PC-3 (cell line): ENCODE data around the gene PRTFDC1. TPM values are rescaled to one million over a fixed set of nuclear protein-coding genes. Genes with fewer than 3 reads are reported as not detected.
"Not testable (repeated sequence)": the region's sequence is repeated elsewhere in the genome, so short reads cannot be mapped to it uniquely, and the experiment has no call there.

ENCODE experiments used
- ATAC-seq: fragments of 200-7000 bp; cut with Tn5 transposase; 2 replicates; pipeline ENCODE4 v1.9.1; 2020; ENCODE audit warnings: mild to moderate bottlenecking, moderate library complexity
- BruUV-seq: library from RNA; stranded (reverse); fragments of 400-500 nt; replicated peaks from 2 replicates; lab custom pipeline; 2021; lab: Mats Ljungman, UMichigan
- CTCF ChIA-PET: fragments of 300-600 bp; sonication (Branson Sonifier 250); formaldehyde crosslinking; loops from one replicate; lab custom pipeline; 2022; ENCODE audit warnings: antibody characterized with exemption; lab: Charles Lee
- POLR2A ChIA-PET: fragments of 300-600 bp; sonication (Branson Sonifier 250); formaldehyde crosslinking; loops from one replicate; lab custom pipeline; 2022; ENCODE audit warnings: antibody characterized with exemption; ENCODE audit not compliant: unreplicated experiment; lab: Charles Lee
- DNase-seq: peaks from one replicate; pipeline ENCODE4 v3.0.0-alpha.2; 2015
- H2AFZ ChIP-seq: fragments of 300-600 bp; sonication (generic); 2 replicates; pipeline ENCODE4 v1.6.0; 2016; ENCODE audit warnings: antibody characterized with exemption, low read length
- H3F3A ChIP-seq: fragments of 300-600 bp; sonication (generic); one replicate; pipeline ENCODE4 v1.6.0; 2017; ENCODE audit warnings: antibody characterized with exemption, low read length, control low read depth, mild to moderate bottlenecking; ENCODE audit not compliant: unreplicated experiment
- H3K27ac ChIP-seq: fragments of 300-600 bp; sonication (generic); 2 replicates; pipeline ENCODE4 v1.5.1; 2016; ENCODE audit warnings: mild to moderate bottlenecking, low read length
- H3K27me3 ChIP-seq: fragments of 300-600 bp; sonication (generic); 2 replicates; pipeline ENCODE4 v1.6.1; 2016; ENCODE audit warnings: low read length, mixed read lengths
- H3K36me3 ChIP-seq: fragments of 300-600 bp; sonication (generic); 2 replicates; pipeline ENCODE4 v1.6.1; 2016; ENCODE audit warnings: low read depth, mixed run types, low read length, mixed read lengths
- H3K4me1 ChIP-seq: fragments of 300-600 bp; sonication (generic); 2 replicates; pipeline ENCODE4 v1.5.1; 2016; ENCODE audit warnings: low read length; ENCODE audit not compliant: insufficient read depth
- H3K4me2 ChIP-seq: fragments of 300-600 bp; sonication (generic); 2 replicates; pipeline ENCODE4 v1.6.0; 2016; ENCODE audit warnings: low read length
- H3K4me3 ChIP-seq: fragments of 300-600 bp; sonication (generic); 2 replicates; pipeline ENCODE4 v1.5.1; 2016; ENCODE audit warnings: mild to moderate bottlenecking, low read length, mixed read lengths
- H3K79me2 ChIP-seq: fragments of 300-600 bp; sonication (generic); 2 replicates; pipeline ENCODE4 v1.6.1; 2017; ENCODE audit warnings: low read length, mixed read lengths
- H3K9ac ChIP-seq: fragments of 300-600 bp; sonication (generic); 2 replicates; pipeline ENCODE4 v1.6.0; 2016; ENCODE audit warnings: mild to moderate bottlenecking, low read length
- H3K9me2 ChIP-seq: fragments of 300-600 bp; sonication (generic); replicated peaks from 2 replicates; pipeline ENCODE4 v1.6.1; 2016; ENCODE audit warnings: mixed run types, low read length, mixed read lengths
- H3K9me3 ChIP-seq: fragments of 300-600 bp; sonication (generic); 2 replicates; pipeline ENCODE4 v1.6.1; 2016; ENCODE audit warnings: low read length, mixed read lengths
- H4K20me1 ChIP-seq: fragments of 300-600 bp; sonication (generic); 2 replicates; pipeline ENCODE4 v1.6.1; 2016; ENCODE audit warnings: low read length, mixed read lengths
- EZH2 ChIP-seq: fragments of 300-600 bp; sonication (generic); IDR thresholded peaks from one replicate; pipeline ENCODE4 v1.6.1; 2017; ENCODE audit warnings: antibody characterized with exemption, mild to moderate bottlenecking, low read length; ENCODE audit not compliant: unreplicated experiment
- EZH2phosphoT487 ChIP-seq: fragments of 300-600 bp; sonication (generic); IDR thresholded peaks from 2 replicates; pipeline ENCODE4 v1.6.1; 2018; ENCODE audit warnings: mild to moderate bottlenecking, antibody characterized with exemption, low read length, borderline replicate concordance
- intact Hi-C: fragments of 100-400 bp; cut with micrococcal nuclease; formaldehyde crosslinking; loops from 2 replicates; pipeline ENCODE4 v1.9.0; 2023
- total RNA-seq: library from RNA; depleted of rRNA; stranded (reverse); fragments of >200 nt; gene quantifications from 2 replicates; pipeline ENCODE4 v1.2.3, GENCODE V29; 2014
- TF ChIP-seq, protein P1 (sequence below): fragments of 300-600 bp; sonication (generic); conservative IDR thresholded peaks from 2 replicates; pipeline ENCODE4 v1.5.1; 2017; ENCODE audit warnings: antibody characterized with exemption, low read depth, mild to moderate bottlenecking, low read length

The PRTFDC1 gene
- total RNA-seq, 1 experiment from 2014 or later: 10.2 TPM

DNA sequence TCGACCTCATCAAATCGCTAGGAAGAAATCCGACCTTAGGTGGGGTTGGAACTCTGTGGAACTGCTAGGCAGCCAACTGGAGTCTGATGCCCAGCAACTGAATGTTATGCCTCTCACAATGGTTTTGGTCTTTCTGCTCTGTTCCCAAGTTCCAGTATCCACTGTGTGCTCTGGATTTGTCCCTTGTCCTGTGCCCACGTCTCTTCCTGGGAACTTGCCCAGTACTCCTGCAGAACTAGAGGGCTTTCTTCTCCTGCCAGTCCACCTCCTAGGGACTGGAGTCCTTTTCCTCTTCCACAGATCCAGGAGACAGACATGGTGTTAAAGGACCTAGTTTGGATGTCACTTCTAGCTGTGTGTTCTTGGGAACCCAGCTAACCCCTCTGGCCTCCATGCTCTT, 26.6 kb downstream of the PRTFDC1 start:
- no peaks in the 10 kb centered on the region for H3K36me3 ChIP-seq
- no peaks in the 10 kb centered on the region for H3K79me2 ChIP-seq
- no peak overlapping the region for H2AFZ ChIP-seq
- peaks cover 13% of the 10 kb centered on the region for H3K4me1 ChIP-seq
- H3K9me3 ChIP-seq: no peaks in the 10 kb centered on the region
- no TSS peak for BruUV-seq
- H3K27me3 ChIP-seq: no peaks in the 10 kb centered on the region
- ChIA-PET POLR2A (no interaction called here), CTCF (no interaction called here)
- no peaks in the 10 kb centered on the region for H3F3A ChIP-seq
- no peak overlapping the region for H3K4me3 ChIP-seq
- H4K20me1 ChIP-seq: no peaks in the 10 kb centered on the region
- DNase-seq (no peak), ATAC-seq (no peak)
- intact Hi-C loops: no loop called here
- H3K4me2 ChIP-seq: no peak overlapping the region
- H3K27ac ChIP-seq: no peak overlapping the region
- TF ChIP-seq EZH2phosphoT487 (no peak), EZH2 (no peak)
- TF ChIP-seq, protein P1, sequence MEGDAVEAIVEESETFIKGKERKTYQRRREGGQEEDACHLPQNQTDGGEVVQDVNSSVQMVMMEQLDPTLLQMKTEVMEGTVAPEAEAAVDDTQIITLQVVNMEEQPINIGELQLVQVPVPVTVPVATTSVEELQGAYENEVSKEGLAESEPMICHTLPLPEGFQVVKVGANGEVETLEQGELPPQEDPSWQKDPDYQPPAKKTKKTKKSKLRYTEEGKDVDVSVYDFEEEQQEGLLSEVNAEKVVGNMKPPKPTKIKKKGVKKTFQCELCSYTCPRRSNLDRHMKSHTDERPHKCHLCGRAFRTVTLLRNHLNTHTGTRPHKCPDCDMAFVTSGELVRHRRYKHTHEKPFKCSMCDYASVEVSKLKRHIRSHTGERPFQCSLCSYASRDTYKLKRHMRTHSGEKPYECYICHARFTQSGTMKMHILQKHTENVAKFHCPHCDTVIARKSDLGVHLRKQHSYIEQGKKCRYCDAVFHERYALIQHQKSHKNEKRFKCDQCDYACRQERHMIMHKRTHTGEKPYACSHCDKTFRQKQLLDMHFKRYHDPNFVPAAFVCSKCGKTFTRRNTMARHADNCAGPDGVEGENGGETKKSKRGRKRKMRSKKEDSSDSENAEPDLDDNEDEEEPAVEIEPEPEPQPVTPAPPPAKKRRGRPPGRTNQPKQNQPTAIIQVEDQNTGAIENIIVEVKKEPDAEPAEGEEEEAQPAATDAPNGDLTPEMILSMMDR: no peak
- no peak overlapping the region for H3K9ac ChIP-seq
- H3K9me2 ChIP-seq: no peaks in the 10 kb centered on the region

DNA sequence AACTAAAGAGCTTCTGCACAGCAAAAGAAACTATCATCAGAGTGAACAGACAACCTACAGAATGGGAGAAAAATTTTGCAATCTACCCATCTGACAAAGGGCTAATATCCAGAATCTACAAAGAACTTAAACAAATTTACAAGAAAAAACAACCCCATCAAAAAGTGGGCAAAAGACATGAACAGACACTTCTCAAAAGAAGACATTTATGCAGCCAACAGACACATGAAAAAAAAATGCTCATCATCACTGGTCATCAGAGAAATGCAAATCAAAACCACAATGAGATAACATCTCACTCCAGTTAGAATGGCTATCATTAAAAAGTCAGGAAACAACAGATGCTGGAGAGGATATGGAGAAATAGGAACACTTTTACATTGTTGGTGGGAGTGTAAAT, 27.9 kb downstream of the PRTFDC1 start:
- H3K79me2 ChIP-seq, H3F3A ChIP-seq, ATAC-seq, POLR2A ChIA-PET, H3K9me2 ChIP-seq, H3K4me2 ChIP-seq, H3K36me3 ChIP-seq, H3K9ac ChIP-seq, H3K4me3 ChIP-seq, H3K9me3 ChIP-seq, H3K27ac ChIP-seq, H2AFZ ChIP-seq, intact Hi-C loops, BruUV-seq, DNase-seq, H4K20me1 ChIP-seq, CTCF ChIA-PET, H3K27me3 ChIP-seq: not testable (repeated sequence)
- peaks cover 14% of the 10 kb centered on the region for H3K4me1 ChIP-seq

DNA sequence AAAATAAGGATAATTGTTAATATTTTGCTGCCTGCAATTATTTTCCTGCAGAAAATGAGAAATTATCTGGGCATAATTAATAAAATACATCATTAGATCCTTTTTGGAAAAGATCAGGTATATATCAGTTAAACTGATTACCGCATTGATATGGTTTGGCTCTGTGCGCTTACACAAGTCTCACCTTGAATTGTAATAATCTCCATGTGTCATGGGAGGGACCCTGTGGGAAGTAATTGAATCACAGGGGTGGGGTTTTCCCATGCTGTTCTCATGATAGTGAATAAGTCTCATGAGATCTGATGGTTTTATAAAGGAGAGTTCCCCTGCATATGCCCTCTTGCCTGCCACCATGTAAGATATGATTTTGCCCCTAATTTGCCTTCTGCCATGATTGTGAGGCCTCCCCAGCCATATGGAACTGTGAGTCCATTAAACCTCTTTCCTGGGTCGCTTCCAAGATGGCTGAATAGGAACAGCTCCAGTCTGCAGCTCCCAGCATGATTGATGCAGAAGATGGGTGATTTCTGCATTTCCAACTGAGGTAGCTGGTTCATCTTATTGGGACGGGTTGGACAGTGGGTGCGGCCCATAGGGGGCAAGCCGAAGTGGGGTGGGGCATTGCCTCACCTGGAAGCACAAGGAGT, 30.1 kb downstream of the PRTFDC1 start:
- H2AFZ ChIP-seq, H3K27me3 ChIP-seq, H3K79me2 ChIP-seq, H4K20me1 ChIP-seq, ATAC-seq, DNase-seq, H3K9me2 ChIP-seq, BruUV-seq, intact Hi-C loops, H3K9me3 ChIP-seq, H3F3A ChIP-seq, H3K36me3 ChIP-seq, H3K4me2 ChIP-seq, H3K4me3 ChIP-seq: not testable (repeated sequence)
- CTCF ChIA-PET: interaction anchor here (0.6 kb wide), 2 partner anchors 179 to 279 kb away, joined by 3 to 6 read pairs; no protein-coding TSS in a partner anchor
- Histone ChIP-seq H3K9ac (peak overlapping the region; percentile 34; the same call in 1 of the 2 replicates), H3K27ac (peak overlapping the region; percentile 87), H3K4me1 (peaks cover 14% of the 10 kb centered on the region)
- POLR2A ChIA-PET: interaction anchor here (0.6 kb wide), 2 partner anchors 129 to 459 kb away, joined by 5 to 10 read pairs; no protein-coding TSS in a partner anchor
